Mucosa of gallbladder (tissue), 1 donor: ENCODE results near the gene CD177. TPM values are rescaled to one million over a fixed set of nuclear protein-coding genes. Genes with fewer than 3 reads are reported as not detected.
"Not testable (repeated sequence)": the region's sequence is repeated elsewhere in the genome, so short reads cannot be mapped to it uniquely, and the experiment has no call there.

ENCODE experiments used
- DNase-seq: peaks from one replicate; pipeline ENCODE4 v3.0.0-alpha.2; 2020; ENCODE audit warnings: low spot score
- total RNA-seq: library from RNA; stranded (reverse); gene quantifications from one replicate; pipeline ENCODE4 v1.2.1, GENCODE V29; 2021
- donor health status: DM: no; HTN: no; CAD: no.

Gene CD177
- not detected for total RNA-seq

GRCh38 chr19:43353606-43354304 is at the start of gene CD177:
TSS of gene CD177 (plus strand) at chr19:43353686. CDS start at chr19:43353715, 29 bp downstream.
- no peak for DNase-seq

GRCh38 chr19:43305642-43306041 is 47.8 kb upstream of the CD177 start:
- DNase-seq, result no peak

- no peak for DNase-seq
Observed at GRCh38 chr19:43306097-43306496, 47.4 kb upstream of the CD177 start.

GRCh38 chr19:43308244-43308815 is 45.2 kb upstream of the CD177 start:
- DNase-seq, result no peak

DNA sequence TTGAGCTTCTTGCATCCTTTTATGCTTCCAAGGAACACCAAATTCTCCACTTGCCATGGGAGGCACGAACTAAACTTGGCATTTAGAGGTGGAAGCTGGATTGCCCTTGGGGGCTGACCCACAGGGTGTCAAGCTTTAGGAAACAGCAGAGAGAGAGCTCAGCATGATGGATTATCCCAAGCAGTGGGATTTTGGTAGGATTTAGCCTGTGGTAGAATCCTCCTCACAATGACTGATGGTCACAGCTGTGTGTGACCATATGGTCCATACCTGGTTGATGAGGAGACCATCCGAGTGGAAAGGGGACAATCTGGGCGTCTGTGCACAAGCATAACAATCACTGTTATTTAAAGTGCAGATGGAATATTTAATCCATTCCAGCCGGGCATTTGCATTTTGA is 44.0 kb upstream of the CD177 start:
- no peak for DNase-seq

- no peak for DNase-seq
Observed at GRCh38 chr19:43310221-43310620, 43.3 kb upstream of the CD177 start.

- DNase-seq, result no peak
Observed at GRCh38 chr19:43311256-43311655, 42.2 kb upstream of the CD177 start.

DNA sequence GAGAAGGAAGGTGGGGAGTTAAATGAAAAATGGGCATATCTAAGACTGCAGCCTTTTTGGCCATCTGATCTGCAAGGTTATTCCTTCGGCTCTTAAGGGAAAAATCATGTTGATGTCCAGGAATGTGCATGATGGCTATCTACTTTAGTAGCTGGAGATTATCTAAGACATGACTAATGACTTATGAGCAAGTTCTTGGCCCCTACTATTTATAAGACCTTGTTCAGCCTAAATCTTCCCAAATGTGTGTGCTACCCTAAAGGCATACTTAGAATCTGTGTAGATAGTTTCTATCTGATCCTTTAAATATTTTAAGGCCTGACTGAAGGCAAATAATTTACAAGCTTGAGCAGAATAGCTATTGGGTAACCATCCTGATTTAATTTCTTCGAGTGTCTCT is 41.8 kb upstream of the CD177 start:
- no peak for DNase-seq

DNA sequence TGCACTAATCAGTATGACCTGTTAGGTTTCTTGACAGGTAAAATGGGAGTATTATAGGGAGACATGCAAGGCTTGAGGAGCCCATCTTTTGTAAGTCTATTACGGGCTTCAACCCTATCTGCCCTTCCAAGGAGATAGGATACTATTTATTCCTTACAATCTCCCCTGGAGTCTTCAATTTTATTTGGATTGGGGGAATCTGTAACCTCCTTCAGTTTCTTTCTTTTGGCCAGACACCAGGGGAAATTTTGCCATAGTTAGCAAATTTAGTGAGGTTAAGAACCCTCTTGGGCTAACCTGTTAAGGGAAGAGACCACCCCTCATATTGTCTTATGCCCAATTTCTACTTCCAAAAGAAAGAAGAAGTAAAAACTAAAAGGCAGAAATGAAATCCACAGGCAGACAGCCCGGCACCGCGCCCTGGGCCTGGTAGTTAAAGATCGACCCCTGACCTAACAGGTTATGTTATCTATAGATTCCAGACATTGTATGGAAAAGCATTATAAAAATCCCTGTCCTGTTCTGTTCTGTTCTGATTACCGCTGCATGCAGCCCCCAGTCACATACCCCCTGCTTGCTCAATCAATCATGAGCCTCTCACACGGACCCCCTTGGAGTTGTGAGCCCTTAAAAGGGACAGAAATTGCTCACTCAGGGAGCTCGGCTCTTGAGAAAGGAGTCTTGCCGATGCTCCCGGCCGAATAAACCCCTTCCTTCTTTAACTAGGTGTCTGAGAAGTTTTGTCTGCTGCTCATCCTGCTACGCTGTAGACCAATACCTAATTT is 39.6 kb upstream of the CD177 start:
- DNase-seq, result no peak

- no peak for DNase-seq
Observed at GRCh38 chr19:43315851-43316250, 37.6 kb upstream of the CD177 start.

- DNase-seq, result no peak
Observed at GRCh38 chr19:43316591-43317319, 36.7 kb upstream of the CD177 start.

- no peak for DNase-seq
Observed at GRCh38 chr19:43318203-43318602, 35.3 kb upstream of the CD177 start.

DNA sequence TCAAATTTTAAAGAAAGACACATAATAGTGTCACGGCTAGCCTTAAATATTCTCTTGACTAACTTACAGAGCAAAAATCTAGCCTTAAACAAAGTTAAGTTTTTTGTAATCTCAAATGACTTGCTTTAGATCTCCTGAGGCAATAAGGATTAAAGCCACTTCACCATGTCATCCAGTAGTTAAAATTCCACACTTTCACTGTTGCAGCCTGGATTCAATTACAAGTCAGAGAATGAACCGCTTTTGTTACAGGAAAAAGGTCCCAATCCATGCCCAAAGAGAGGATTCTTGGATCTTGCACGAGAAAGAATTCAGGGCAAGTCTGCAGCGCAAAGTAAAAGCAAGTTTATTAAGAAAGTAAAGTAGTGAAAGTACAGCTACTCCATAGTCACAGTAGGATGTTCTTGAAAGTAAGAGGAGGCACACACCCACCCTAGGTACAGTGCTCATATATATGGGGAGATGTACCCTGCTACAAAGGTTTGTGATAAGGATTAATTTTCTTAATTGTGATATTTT is 34.6 kb upstream of the CD177 start:
- no peak for DNase-seq

DNA sequence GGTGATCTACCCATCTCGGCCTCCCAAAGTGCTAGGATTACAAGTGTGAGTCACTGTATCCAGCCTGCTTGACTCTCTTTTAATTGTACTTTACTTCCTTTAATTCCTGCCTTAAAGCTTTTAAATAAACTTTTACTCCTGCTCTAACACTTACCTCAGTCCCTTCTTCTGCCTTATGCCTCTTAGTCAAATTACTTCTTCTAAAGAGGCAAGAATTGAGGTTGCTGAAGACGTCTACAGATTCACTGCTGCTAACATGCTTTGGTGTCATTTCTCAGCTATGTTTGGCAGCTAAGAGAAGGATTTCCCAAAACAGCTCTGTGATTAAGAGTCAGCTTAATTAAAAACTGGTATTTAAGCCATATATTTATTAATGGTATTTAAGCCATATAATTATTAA is 32.9 kb upstream of the CD177 start:
- DNase-seq, result no peak

GRCh38 chr19:43326761-43327160 is 26.7 kb upstream of the CD177 start:
- DNase-seq, result not testable (repeated sequence)

- DNase-seq, result not testable (repeated sequence)
Observed at GRCh38 chr19:43328561-43328960, 24.9 kb upstream of the CD177 start.

DNA sequence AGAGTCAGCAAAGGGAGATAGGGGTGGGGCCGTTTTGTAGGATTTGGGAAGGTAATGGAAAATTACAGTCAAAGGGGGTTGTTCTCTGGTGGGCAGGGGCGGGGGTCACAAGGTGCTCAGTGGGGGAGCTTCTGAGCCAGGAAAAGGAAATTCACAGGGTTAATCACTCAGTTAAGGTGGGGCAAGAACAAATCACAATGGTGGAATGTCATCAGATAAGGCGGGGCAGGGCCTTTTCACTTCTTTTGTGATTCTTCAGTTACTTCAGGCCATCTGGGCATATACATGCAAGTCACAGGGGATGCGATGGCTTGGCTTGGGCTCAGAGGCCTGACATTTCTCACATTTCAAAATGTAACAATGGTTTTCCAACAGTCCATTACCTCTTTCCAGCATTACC is 24.4 kb upstream of the CD177 start:
- DNase-seq, result not testable (repeated sequence)

GRCh38 chr19:43329989-43330388 is 23.5 kb upstream of the CD177 start:
- DNase-seq, result no peak

DNA sequence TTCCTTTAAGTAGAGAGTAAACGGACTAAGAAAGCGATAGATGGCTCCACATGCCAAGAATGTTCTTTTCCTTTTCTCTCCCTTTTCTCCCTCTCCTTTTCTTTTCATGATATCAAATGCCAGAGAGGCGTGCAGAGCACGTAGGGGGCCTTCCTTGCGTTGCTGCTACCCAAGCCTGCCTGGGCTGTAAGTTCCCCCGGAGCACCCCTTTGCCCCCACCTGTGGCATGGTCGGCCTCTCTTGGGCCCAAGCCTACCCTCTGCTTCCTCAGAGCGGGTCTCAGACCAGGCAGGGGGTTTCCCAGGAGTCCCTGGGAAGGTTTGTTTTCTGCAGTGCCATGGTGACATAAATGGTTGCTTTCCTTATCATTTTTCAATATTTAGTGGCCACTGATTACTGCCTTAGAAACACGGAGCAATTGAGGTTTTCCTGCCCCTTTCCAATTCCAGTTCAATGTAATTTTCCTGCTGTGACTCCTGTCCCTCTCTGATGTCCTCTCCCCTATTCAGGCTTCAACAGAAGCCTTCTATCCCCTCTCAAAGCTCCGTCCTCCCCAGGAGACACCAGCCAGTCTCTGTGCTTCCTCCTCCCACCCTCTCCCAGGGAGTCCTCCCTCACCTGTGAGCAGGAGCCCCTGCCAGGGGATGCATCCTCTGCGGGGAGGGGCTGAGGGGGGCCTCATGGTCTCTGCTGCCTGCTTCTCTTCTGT is 22.6 kb upstream of the CD177 start:
- DNase-seq, result no peak

- DNase-seq, result no peak
Observed at GRCh38 chr19:43331435-43332010, 22.0 kb upstream of the CD177 start.
